Iris pigment epithelial cell (primary cell): ENCODE measurements around the gene AGGF1.
"Not testable (repeated sequence)": the region's sequence is repeated elsewhere in the genome, so short reads cannot be mapped to it uniquely, and the experiment has no call there.

Experiments
- DNase-seq: peaks from one replicate; pipeline ENCODE4 v3.0.0-alpha.2; 2011; ENCODE audit warnings: low read depth

Gene AGGF1

GRCh38 chr5:77086689-77087483 is 56.7 kb downstream of the AGGF1 start, which contains the start of gene ZBED3:
ZBED3 (minus strand) TSS chr5:77087285; CDS start chr5:77077878, 9,407 bp downstream.
- peak; percentile 74 for DNase-seq

- no peak for DNase-seq
Measured at GRCh38 chr5:77087484-77088261, 57.5 kb downstream of the AGGF1 start.

GRCh38 chr5:77095189-77095588 is 65.0 kb downstream of the AGGF1 start:
- no peak for DNase-seq

- DNase-seq, result peak; percentile 57
Measured at GRCh38 chr5:77101298-77101697, 71.1 kb downstream of the AGGF1 start.

GRCh38 chr5:77102549-77102948 is 72.3 kb downstream of the AGGF1 start:
- DNase-seq, result no peak

GRCh38 chr5:77103457-77103856 is 73.3 kb downstream of the AGGF1 start:
- no peak for DNase-seq

- no peak for DNase-seq
Measured at GRCh38 chr5:77104813-77105212, 74.6 kb downstream of the AGGF1 start.

GRCh38 chr5:77107035-77107434 is 76.8 kb downstream of the AGGF1 start:
- not testable (repeated sequence) for DNase-seq
